ENCODE measurements around the gene RDH12.

RDH12 gene

DNA sequence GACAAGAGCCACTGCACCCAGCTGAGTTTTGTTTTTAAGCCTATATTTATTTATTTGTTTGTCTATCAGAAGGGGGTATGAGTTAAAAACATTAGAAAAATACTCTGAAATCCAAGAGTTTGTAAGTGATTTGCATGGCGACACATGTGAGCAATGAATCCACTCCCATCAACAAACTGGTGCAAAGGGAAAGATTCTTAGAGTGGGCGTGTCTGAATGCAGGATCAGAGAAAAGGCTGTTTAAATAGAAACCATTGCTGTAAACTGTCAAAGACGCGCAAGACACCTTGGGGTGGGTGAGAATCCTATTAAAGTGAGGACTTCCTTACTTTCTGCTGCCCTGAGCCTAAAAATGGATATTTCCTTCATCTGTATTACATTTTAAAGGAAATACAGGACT is 62.8 kb downstream of the RDH12 start:
- no peak for DNase-seq (ENCODE audit: low read depth, low spot score)
- H3K9ac ChIP-seq (ENCODE audit: insufficient read length, low read depth), result no peak overlapping the region
- no peak for TF ChIP-seq YY1 (IDR thresholded peaks at IDR 0.05; ENCODE audit: insufficient read depth, insufficient read length)
- TF ChIP-seq SUZ12 (IDR thresholded peaks at IDR 0.05; ENCODE audit: extremely low read depth, insufficient read depth, insufficient read length), result no peak
- no peak for TF ChIP-seq ZNF274 (IDR thresholded peaks at IDR 0.05; ENCODE audit: low read depth, low read length)
- no peaks in the 10 kb centered on the region for H3K4me1 ChIP-seq (ENCODE audit: insufficient read depth, insufficient read length)
- peaks cover 82% of the 10 kb centered on the region for H3K36me3 ChIP-seq (ENCODE audit: insufficient read depth, insufficient read length, low read length)
- no peaks in the 10 kb centered on the region for H3K27me3 ChIP-seq (ENCODE audit: insufficient read depth, insufficient read length)
- no peaks in the 10 kb centered on the region for H3K9me3 ChIP-seq (ENCODE audit: insufficient read depth, low read length)
- H3K4me3 ChIP-seq (ENCODE audit: insufficient read length, low read depth), result no peak overlapping the region

GRCh38 chr14:67765192-67765834 is 63.6 kb downstream of the RDH12 start:
- DNase-seq (ENCODE audit: low read depth, low spot score), result no peak
- H3K4me1 ChIP-seq (ENCODE audit: insufficient read depth, insufficient read length), result no peaks in the 10 kb centered on the region
- H3K4me3 ChIP-seq (ENCODE audit: insufficient read length, low read depth), result no peak overlapping the region
- no peaks in the 10 kb centered on the region for H3K9me3 ChIP-seq (ENCODE audit: insufficient read depth, low read length)
- no peaks in the 10 kb centered on the region for H3K27me3 ChIP-seq (ENCODE audit: insufficient read depth, insufficient read length)
- H3K36me3 ChIP-seq (ENCODE audit: insufficient read depth, insufficient read length, low read length), result peaks cover 82% of the 10 kb centered on the region
- H3K9ac ChIP-seq (ENCODE audit: insufficient read length, low read depth), result no peak overlapping the region
- TF ChIP-seq ZNF274 (IDR thresholded peaks at IDR 0.05; ENCODE audit: low read depth, low read length), result no peak
- no peak for TF ChIP-seq SUZ12 (IDR thresholded peaks at IDR 0.05; ENCODE audit: extremely low read depth, insufficient read depth, insufficient read length)
- TF ChIP-seq YY1 (IDR thresholded peaks at IDR 0.05; ENCODE audit: insufficient read depth, insufficient read length), result no peak

DNA sequence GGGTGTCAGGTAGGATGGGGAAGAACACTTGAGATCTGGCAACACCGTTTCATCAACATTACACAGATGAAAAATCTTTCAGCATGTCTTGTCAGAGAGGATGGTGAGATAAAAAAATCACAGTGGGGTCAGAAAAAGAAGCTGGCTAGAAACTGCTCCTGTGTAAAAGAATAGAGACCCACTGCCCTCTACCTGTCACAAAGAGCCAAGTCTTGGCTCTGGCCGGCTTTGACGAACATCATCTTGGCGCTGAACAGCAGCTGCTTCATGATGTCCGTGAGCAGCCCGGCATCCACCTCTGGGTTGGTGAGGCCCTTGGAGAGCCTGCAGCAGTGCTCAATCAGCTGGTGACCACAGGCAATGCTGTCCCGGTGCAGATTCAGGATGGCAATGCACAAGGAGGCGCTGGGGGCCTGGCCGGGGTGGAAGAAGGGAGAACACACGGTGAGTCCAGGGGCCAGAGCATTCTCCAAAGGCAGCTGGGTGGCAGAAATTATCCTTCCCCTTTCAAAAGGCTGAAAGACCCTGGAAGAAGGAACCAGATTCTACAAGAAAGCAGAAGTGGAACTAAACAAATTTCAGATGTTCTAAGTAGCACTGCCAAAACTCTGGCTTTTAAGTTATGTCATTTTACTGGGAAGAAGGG is 64.5 kb downstream of the RDH12 start:
- H3K9ac ChIP-seq (ENCODE audit: insufficient read length, low read depth), result no peak overlapping the region
- no peaks in the 10 kb centered on the region for H3K27me3 ChIP-seq (ENCODE audit: insufficient read depth, insufficient read length)
- no peak for TF ChIP-seq SUZ12 (IDR thresholded peaks at IDR 0.05; ENCODE audit: extremely low read depth, insufficient read depth, insufficient read length)
- TF ChIP-seq YY1 (IDR thresholded peaks at IDR 0.05; ENCODE audit: insufficient read depth, insufficient read length), result no peak
- TF ChIP-seq ZNF274 (IDR thresholded peaks at IDR 0.05; ENCODE audit: low read depth, low read length), result no peak
- H3K9me3 ChIP-seq (ENCODE audit: insufficient read depth, low read length), result no peaks in the 10 kb centered on the region
- H3K4me3 ChIP-seq (ENCODE audit: insufficient read length, low read depth), result no peak overlapping the region
- H3K4me1 ChIP-seq (ENCODE audit: insufficient read depth, insufficient read length), result no peaks in the 10 kb centered on the region
- H3K36me3 ChIP-seq (ENCODE audit: insufficient read depth, insufficient read length, low read length), result peaks cover 77% of the 10 kb centered on the region
- no peak for DNase-seq (ENCODE audit: low read depth, low spot score)

- no peaks in the 10 kb centered on the region for H3K4me1 ChIP-seq (ENCODE audit: insufficient read depth, insufficient read length)
- H3K9ac ChIP-seq (ENCODE audit: insufficient read length, low read depth), result no peak overlapping the region
- no peak for TF ChIP-seq SUZ12 (IDR thresholded peaks at IDR 0.05; ENCODE audit: extremely low read depth, insufficient read depth, insufficient read length)
- TF ChIP-seq ZNF274 (IDR thresholded peaks at IDR 0.05; ENCODE audit: low read depth, low read length), result no peak
- no peak for TF ChIP-seq YY1 (IDR thresholded peaks at IDR 0.05; ENCODE audit: insufficient read depth, insufficient read length)
- no peak for DNase-seq (ENCODE audit: low read depth, low spot score)
- no peak overlapping the region for H3K4me3 ChIP-seq (ENCODE audit: insufficient read length, low read depth)
- H3K27me3 ChIP-seq (ENCODE audit: insufficient read depth, insufficient read length), result no peaks in the 10 kb centered on the region
- H3K36me3 ChIP-seq (ENCODE audit: insufficient read depth, insufficient read length, low read length), result peaks cover 82% of the 10 kb centered on the region
- H3K9me3 ChIP-seq (ENCODE audit: insufficient read depth, low read length), result no peaks in the 10 kb centered on the region
Measured at GRCh38 chr14:67768219-67768618, 66.5 kb downstream of the RDH12 start.

DNA sequence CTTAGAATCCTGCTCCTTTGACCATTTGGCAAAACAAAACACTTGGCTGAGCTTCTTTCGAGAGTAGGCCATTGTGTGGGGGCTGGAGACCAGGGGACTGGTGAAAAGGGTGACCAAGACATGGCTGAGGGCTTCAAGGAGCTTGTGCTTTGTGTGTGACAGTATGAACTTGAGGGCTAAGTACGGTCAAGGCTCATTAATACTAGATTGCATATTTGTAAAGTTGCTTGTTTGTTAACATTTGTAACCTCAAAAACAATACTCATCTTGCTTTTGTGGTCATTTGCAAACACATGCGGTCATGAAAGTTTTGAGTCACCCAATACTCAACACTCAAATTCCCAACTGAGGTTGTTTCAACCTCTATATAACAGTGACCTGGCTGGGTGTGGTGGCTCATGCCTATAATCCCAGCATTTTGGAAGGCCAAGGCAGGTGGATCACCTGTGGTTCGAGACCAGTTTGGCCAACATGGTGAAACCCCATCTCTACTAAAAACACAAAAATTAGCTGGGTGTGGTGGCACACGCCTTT is 72.2 kb downstream of the RDH12 start:
- no peaks in the 10 kb centered on the region for H3K27me3 ChIP-seq (ENCODE audit: insufficient read depth, insufficient read length)

GRCh38 chr14:67776653-67777322 is 75.1 kb downstream of the RDH12 start:
- no peak overlapping the region for H3K4me3 ChIP-seq (ENCODE audit: insufficient read length, low read depth)
- no peak overlapping the region for H3K9ac ChIP-seq (ENCODE audit: insufficient read length, low read depth)
- H3K27me3 ChIP-seq (ENCODE audit: insufficient read depth, insufficient read length), result no peaks in the 10 kb centered on the region
- no peaks in the 10 kb centered on the region for H3K9me3 ChIP-seq (ENCODE audit: insufficient read depth, low read length)
- TF ChIP-seq YY1 (IDR thresholded peaks at IDR 0.05; ENCODE audit: insufficient read depth, insufficient read length), result no peak
- TF ChIP-seq ZNF274 (IDR thresholded peaks at IDR 0.05; ENCODE audit: low read depth, low read length), result no peak
- TF ChIP-seq SUZ12 (IDR thresholded peaks at IDR 0.05; ENCODE audit: extremely low read depth, insufficient read depth, insufficient read length), result no peak
- peaks cover 78% of the 10 kb centered on the region for H3K36me3 ChIP-seq (ENCODE audit: insufficient read depth, insufficient read length, low read length)
- H3K4me1 ChIP-seq (ENCODE audit: insufficient read depth, insufficient read length), result no peaks in the 10 kb centered on the region
- no peak for DNase-seq (ENCODE audit: low read depth, low spot score)

More for the DNA sequence above, 72.2 kb downstream of the RDH12 start:
- Histone ChIP-seq H3K4me1 (ENCODE audit: insufficient read depth, insufficient read length) (no peaks in the 10 kb centered on the region), H3K4me3 (ENCODE audit: insufficient read length, low read depth) (no peak overlapping the region), H3K9me3 (ENCODE audit: insufficient read depth, low read length) (no peaks in the 10 kb centered on the region), H3K36me3 (ENCODE audit: insufficient read depth, insufficient read length, low read length) (peaks cover 79% of the 10 kb centered on the region), H3K9ac (ENCODE audit: insufficient read length, low read depth) (no peak overlapping the region)
- TF ChIP-seq ZNF274 (IDR thresholded peaks at IDR 0.05; ENCODE audit: low read depth, low read length), result no peak
- TF ChIP-seq YY1 (IDR thresholded peaks at IDR 0.05; ENCODE audit: insufficient read depth, insufficient read length), result no peak
- TF ChIP-seq SUZ12 (IDR thresholded peaks at IDR 0.05; ENCODE audit: extremely low read depth, insufficient read depth, insufficient read length), result no peak
- DNase-seq (ENCODE audit: low read depth, low spot score), result no peak

DNA sequence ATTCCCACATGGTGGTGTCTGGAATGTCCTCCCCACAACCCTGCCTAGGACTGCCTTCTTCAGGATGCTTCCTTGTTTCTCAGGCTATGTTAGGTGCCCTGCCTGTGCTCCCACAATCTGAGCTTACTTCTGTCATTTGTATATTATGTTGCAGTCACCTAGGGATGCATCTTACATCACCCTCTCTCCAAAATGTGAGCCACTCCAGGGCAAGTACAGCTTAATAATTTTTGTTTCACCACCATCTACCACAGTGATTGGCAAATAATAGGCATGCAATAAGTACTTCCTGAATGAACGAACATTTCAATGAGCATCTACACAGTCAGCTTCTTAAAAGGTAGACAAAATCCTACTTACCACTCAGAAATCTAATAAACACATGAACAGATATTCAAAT is 77.1 kb downstream of the RDH12 start:
- H3K9ac ChIP-seq (ENCODE audit: insufficient read length, low read depth), result no peak overlapping the region
- no peak overlapping the region for H3K4me3 ChIP-seq (ENCODE audit: insufficient read length, low read depth)
- H3K9me3 ChIP-seq (ENCODE audit: insufficient read depth, low read length), result no peaks in the 10 kb centered on the region
- no peaks in the 10 kb centered on the region for H3K27me3 ChIP-seq (ENCODE audit: insufficient read depth, insufficient read length)
- no peaks in the 10 kb centered on the region for H3K4me1 ChIP-seq (ENCODE audit: insufficient read depth, insufficient read length)
- peaks cover 75% of the 10 kb centered on the region for H3K36me3 ChIP-seq (ENCODE audit: insufficient read depth, insufficient read length, low read length)
- DNase-seq (ENCODE audit: low read depth, low spot score), result no peak
- TF ChIP-seq SUZ12 (IDR thresholded peaks at IDR 0.05; ENCODE audit: extremely low read depth, insufficient read depth, insufficient read length) (no peak), YY1 (IDR thresholded peaks at IDR 0.05; ENCODE audit: insufficient read depth, insufficient read length) (no peak), ZNF274 (IDR thresholded peaks at IDR 0.05; ENCODE audit: low read depth, low read length) (no peak)
